ENCODE results near the gene SYNE3.
A peak's percentile ranks its signal among the peaks of the same experiment; 100 is the strongest.

The SYNE3 gene

DNA sequence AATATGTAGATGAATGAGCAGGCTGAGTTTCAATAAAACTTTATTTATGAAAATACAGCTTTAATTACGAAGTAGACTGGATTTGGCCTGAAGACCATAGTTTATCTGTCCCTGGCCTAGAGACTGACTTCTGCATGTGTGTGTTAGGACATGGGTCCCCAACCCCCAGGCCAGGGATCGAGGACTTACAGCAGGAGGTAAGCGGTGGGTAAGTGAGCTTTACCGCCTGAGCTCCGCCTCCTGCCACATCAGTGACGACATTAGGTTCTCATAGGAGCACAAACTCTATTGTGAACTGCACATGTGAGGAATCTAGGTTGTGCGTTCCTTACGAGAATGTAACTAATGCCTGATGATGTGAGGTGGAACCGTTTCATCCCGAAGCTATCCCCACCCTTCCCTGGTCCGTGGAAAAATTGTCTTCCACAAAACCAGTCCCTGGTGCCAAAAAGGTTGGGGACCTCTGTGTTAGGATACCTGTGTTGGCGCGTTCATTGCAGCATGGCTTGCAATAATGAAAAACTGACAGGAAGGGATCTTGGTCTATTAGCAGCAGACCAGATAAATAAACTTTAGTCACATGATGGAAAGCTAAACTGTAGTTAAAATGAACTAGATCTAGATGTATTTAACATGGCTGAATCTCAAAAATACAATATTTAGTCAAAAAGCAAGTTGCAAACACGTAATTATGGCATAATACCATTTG is 22.5 kb upstream of the SYNE3 start:
- no peak for DNase-seq

DNA sequence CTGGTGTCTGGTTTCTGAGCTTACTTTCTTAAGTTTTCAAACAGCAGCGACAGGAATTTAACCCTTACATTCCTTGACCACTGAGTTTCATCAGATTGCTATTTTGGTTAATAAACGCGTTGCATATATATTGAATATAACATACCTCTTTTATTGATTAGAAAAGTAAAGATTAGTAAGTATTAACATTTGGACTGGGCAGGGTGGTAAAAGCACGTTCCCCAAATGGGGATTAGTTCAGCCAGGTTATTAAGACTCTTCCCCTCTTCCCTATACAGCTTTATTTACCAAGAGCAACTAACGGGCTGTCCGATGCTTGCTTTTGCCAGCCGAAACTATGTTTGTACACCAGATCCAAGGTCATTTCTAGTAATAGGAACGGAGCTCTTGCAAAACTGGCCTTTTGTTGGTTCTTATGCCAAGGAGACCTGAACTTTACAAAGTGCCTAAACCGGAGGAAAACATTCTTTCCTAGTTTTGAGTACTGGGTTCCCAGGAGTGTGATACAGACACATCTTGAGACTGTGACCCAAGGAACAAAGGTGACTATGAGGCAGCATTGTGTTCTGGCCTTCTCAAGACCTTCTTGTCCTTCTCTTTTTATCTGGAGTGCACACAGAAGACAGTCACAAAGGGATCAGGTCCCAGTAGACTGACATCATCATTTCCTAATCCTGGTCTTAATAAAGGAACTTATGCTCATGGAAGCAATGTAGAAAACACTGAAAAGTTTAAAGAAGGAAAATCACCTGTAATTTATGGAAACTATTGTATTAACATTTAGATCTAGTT is 21.0 kb upstream of the SYNE3 start:
- no peak for DNase-seq

DNA sequence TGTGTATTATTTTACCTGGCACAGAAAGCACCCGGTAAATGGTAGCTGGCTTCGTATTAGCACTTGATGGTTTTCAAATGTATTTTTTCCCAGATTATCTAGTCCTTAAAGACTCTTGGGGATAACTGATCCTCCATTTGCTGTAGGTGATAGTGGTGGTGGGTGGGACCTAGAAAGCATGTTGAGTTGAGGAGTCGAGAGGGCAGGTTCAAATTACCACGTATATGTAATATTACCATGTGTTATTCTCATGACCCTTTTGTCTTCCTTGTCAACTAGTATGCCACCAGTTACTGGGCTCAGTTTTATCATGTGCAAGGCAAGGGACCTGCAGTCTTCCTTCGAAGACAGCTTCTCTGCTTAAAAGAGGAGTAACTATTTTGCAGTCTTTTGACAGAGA is 20.2 kb upstream of the SYNE3 start:
- no peak for DNase-seq

DNA sequence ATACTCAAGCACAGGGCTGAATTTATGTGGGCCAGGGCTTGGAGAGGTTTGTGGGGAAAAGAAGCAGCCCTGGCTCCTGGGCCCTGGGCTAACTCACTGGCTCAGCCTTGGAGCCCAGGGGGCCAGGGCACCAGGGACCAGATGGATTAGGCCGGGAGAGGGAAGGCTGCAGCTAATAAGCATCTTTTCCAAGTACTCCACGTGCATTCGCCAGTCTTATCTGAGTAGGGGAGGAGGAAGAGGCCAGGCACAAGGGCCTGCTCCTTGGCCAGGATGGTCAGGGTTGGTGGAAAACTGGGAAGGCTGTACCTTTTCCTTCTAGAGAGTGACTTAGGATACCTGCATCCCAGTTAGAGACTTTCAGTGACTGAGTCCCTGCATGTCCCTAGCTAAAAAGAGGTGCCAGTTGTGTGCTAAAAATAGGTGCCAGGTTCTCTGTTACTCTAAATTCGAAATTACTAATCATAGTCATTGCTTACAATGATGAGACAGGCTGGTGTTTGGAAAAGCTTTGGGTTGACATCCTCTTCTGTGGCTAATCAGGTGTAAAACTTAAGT is 19.7 kb upstream of the SYNE3 start:
- no peak for DNase-seq

DNA sequence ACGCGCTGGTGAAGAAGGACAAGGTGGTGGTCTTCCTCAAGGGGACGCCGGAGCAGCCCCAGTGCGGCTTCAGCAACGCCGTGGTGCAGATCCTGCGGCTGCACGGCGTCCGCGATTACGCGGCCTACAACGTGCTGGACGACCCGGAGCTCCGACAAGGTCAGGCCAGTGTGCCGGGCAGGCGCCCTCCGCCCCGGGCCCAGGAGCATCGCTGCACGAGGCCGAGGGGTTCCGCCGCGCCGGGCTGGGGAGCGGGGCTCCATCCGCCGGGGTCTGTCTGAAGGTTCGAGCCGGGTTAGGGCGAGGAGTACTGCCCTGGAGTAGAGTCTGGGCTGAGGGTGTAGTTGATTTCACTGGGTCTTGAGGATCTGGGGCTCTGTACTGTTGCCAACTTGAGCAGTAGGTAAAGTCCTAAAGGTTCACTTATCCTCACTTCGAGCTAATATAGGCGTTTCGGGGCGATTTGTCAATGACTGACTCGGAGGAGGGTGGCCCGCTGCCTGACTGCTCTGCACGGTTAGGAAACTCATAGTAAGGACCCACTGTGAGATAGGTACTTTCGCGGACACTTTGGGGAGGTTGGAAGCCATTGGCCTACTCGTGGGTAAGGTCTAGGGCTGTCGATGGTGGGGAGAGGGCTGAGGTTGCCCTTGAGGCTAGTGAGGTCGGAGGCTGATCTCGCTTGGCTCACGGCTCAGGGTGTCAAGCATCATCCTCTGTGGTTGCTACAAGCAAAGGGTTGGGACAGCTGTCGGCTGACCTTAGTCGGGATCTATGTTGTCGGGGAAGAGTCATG is 19.0 kb upstream of the SYNE3 start:
- peak; percentile 36 for DNase-seq

DNA sequence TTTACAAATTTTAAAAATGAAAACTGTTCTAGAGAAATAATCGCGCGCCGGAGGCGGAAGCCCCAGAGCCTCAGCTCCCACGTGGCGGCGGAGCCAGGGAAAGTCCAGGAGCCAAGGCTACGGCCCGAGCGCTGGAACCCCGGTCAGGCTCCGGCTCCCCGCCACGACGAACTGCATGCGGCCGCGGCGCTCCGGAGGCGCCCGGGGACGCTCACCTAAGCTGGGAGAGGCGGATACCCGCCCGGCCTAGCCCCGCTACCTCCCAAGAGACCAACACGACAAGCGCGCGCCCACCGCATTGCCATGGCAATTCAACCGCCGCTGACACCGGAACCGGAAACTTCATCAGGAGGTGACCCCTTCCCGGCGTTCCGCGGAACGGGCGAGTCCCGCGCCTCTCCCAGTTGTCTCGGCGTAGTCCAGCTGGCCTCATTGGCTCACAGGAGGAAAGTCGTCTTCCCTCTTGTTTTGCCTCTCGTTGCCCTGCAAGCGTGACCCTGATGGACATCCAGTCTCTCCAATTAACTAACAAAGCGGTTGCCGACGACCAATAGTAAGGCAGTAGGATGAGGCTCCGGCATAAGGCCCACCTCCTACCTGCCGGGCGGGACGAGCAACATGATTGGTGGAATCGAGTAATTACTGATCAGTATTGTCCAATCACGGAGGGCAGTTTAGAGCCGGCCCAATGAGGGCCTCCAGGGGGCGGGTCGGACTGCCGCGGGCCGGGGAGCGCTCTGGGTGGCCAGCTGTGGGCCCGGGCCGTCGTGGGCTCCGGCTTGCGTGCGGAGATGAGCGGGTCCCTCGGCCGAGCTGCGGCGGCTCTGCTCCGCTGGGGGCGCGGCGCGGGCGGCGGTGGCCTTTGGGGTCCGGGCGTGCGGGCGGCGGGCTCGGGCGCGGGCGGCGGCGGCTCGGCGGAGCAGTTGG is 18.1 kb upstream of the SYNE3 start, which contains the start of gene GLRX5:
GLRX5 (plus strand) TSS at position 752 of the 927 bp plus-strand sequence; CDS start at position 792, 40 bp downstream.
- peak; percentile 91 for DNase-seq

DNA sequence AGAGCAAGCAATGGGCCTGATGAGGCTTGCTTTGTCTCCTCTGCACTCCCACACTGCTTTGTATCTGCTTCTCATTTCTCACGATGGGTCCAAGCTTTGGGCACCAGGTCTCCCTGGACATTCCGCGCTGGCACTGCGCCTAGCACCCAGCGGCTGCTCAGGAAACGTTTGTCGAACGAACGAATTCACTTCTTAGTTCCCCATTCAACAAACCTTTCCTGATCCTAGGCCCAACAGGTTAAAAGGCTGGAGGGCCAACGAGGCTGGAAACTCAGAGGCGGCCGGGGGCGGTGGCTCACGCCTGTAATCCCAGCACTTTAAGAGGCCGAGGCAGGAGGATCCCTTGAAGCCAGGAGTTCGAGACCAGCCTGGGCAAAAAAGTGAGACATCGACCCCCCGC is 17.4 kb upstream of the SYNE3 start:
- no peak for DNase-seq

DNA sequence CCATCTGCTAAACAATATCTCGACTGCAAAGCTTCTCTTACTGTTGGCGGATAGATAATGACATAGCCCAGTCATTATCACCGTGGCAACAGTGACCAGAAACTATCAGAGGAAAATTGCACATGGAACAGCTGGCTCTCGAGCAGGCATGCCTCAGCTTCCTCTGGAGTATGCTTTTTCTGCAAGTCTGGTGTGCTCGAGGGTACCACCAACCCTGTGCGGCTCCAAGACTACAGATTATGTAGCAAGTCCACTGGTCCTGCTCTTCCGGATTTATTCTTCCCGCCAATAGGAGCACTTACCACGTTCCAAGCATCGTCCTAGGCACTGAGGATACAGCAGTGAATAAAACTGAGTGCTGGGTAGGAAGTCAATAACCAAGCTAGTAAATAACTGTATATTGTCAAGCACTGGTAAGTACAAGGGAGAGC is 17.0 kb upstream of the SYNE3 start:
- no peak for DNase-seq

DNA sequence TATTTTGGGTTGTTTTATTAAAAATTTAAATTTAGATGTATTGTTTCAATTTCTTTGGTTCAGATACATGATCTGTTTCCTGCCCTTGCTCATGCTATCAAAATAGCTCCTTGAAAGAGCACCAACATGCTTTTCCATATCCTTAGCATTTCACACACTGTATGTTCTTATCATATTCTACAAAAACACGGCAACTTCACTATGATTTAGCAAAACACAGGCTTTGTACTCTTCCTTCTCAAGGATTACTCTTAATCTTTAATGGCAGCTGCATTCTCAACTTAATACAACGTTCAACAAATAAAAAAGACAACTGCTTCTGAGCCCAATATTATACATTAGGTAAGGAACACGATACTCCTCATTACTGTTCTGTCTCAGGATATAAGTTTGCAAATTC is 15.5 kb upstream of the SYNE3 start:
- DNase-seq: no peak

DNA sequence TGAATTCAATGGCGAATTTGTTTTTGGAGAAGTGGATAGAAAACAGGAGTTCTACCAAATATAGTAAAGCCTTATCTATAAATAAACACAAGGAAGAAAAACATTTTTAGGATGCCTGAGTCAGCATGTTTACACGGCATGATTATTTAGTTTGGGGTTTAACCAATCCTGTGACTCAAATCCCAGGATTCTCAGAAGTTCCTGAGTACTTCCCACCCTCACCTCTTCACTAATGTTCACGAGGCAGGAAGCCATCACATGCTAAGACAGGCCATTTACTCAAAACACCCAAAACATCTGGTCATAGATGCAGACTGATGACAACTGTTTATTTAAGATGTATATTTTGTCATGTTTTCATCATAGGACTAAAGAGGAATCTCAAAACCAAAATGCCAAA is 15.0 kb upstream of the SYNE3 start:
- DNase-seq: no peak

DNA sequence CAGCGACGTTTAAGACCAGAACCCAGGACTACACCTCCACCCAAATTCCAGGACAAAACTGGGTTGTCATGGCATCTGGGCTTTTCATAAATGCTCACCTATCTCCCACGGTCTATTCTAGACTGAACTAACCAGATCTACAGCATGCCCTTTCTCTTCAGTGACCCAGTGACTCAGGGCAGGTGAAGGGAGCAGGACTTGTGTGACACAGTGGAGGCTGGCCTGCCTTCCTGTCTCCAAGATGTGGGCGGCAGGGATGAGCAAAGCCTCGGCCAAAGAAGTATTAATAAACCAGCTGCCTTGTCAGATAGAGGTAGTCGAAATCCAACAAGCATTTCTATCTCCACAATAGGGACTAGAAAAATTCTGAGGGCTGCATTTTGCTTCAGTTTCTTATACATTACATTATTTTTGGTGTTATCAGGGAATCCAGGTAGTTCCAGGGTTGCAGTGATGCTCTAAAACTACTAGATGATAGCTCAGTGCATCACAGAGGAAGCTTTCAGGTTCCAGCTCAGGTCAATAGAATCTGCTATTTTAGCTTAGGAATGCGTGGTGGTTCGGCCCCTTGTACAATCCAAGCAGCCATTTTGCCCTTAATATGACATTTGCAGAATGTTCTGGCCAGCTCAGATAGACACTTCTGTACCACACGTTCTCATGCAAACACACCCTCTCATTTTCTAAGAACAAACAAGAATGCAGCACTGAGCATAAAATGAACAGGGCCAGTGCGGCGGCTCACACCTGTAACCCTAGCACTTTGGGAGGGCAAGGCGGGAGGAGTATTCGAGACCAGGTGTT is 14.2 kb upstream of the SYNE3 start:
- DNase-seq: no peak

DNA sequence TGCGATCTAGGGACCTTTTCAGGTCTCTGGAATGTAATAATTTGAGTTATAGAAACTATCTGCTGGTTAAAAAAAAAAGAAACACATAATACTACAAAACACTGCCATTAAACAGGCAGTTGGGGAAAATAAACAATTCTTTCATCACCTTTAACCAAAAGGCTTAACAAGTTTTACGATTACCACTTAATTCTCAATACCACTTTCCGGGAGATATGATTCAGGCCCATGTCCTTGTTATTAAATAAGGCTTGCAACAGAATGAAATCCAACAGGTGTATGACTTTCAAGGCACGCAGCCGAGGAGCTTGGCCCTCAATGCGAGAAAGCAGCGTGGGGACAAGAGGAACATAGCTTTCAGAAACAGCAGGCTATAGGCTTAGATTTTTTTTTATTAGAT is 12.8 kb upstream of the SYNE3 start:
- no peak for DNase-seq

DNA sequence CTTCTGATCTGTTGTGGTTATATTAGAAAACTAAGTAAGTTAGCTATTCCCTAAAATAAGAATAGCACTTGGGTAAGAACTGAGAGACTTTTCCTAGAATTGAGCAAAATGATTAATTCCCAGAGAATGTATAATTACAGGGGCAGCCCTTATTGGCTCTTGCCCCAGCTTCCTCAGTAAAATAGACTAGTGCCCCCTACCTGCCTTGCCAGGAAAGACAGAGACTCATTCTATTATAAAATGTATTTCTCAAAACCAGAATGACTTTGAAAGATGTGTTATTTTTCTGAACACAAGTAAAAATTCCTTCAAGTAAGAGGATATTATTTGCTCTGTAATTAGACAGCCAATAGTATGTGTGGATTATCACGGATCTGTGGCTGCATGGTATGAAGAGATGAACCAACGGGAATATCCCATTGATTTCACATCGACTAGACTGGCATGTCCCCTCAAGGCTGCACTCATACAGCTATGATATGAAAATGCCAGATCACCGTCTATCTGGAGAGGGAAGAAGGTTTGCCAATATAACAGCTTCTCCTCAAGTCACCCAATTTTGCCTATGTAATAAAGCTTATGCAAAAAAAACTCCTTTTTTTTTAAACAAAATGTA is 11.0 kb upstream of the SYNE3 start:
- no peak for DNase-seq

DNA sequence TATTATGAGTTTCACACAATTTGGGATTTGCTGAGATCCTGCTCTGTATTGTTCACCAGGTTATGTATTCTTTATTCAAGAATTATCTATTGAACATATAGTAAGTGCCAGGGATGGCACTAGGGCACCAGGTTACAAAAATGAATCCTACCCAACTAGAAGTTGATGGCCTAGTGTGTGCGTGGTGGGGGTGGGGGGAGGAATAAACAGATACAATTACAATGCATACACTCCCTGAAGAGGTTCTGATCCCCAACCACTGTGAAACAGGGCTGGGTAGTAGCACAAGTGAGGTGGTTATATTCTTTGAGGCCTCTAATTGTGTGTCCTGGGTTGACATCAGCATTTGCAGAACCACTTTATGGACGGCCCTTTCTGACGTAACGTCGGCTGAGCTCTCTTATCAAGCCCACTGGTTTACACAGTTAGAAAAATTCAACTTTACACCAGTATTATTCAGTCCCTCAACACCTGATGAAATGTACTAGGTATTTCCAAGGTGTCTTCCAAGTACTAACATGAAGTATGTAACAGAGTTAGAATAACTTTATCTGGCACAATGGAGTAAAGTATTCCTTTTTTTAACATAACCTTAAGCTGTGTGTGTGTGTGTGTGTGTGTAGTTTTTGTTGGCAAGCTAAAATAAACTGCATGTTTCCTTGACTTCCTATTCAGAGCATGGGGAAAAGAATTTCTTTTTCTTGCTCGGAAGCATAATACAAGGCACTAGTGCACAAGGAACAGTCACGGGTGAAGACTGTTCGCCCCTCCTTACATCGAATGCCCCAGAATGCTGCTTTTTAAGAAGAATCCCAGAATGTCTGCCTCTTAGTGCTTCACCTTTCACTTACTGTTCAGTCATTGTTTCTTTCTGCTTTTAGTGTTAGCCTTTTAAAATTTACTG is 10.3 kb upstream of the SYNE3 start:
- DNase-seq: no peak

DNA sequence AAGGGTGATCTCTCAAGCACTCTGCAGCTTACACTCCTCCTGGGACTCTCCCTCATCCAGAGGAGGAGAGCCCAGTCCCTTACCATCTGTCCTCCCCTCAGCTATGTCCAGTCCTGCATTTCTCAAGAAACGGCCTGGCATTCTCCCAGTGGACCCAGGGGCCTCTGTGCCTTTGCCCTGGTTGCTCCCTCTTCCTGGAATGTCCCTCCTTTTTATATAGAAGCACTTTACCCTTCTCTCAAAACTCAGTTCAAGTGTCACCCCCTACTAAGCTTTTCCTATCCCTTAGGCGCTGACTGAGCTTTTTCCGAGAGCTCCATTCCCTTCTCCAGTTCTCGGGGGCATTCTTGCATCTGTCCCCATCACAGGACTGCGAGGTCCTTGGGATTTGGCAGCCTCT is 9.5 kb upstream of the SYNE3 start:
- DNase-seq: no peak

DNA sequence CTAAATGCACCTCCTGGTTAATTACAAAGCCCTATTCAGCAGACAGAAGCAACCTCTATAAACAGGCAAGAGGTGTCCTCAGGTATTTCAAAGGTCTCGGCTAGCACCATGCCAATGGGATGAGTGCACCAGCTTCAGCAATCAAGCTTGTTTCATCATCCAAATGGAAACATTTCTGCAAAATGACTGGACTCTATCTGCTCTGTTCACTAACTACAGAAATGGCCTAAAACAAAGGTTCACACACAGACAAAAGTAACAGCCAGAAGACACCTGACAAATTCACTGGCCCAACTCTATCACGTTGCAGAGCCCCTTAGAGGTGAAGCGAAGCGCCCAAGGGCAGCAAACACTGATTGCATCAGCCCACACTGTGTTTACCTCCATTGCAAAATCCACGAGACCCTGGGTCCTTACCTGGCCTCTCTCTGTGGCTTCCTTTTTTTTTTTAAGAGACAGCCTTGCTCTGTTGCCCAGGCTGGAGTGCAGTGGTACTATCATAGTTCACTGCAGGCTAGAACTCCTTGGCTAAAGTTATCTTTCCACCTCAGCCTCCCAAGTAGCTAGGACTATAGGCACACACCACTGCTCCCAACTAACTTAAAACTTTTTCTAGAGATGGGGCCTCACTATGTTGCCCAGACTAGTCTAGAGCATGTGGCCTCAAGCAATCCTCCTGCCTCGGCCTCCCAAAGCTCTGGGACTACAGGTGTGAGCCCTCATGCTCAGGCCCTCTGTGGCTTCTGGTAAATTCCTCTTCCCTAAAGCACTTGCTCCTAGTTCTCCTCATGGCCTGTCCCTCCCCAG is 8.5 kb upstream of the SYNE3 start:
- no peak for DNase-seq

DNA sequence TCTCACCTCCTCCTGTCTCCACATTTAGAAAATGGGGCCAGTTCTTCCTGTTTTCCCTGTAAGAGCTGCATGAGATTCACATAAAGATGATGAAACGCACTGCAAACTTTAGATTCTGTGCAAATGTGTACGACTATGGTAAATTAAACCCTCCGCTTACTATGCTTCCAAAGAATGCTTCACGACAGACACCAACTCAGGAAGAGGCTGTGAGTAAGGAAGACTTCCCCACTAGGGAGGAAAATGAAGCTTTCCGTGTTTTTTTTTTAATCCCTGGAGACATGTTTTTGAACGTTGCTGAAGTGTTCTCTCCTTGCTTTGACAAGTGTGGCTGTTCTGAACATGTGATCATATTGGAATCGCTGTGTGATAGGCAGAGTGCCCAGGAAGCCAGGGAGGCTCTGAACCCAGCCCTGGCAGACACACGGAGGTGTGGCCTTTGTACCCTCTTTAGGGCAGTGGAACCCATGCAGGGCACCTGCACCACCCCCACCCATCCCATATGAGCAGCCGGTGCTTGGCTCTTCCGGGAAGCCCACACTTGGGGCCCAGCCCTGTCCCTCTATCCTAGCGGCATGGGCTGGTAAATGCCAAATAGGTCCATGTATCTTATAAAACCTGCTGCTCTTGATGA is 7.5 kb upstream of the SYNE3 start:
- no peak for DNase-seq

All from activated gamma-delta T cell (primary cell).